ENCODE results near the gene IFI30.

The IFI30 gene

GRCh38 chr19:18223860-18224524 lies 50.4 kb downstream of the IFI30 start:
- peak in 13 of 51 donors; percentile 2 to 60 (median 30) for DNase-seq

- peak; percentile 52 to 94 (median 85) for DNase-seq
Observed at GRCh38 chr19:18224525-18225354, 51.1 kb downstream of the IFI30 start.

GRCh38 chr19:18225355-18225701 lies 51.7 kb downstream of the IFI30 start:
- peak in 1 of 51 donors; percentile 2 for DNase-seq

GRCh38 chr19:18225702-18226468 lies 52.3 kb downstream of the IFI30 start, which contains the start of gene PDE4C:
Gene PDE4C, minus strand, starts transcription at chr19:18226438. Its CDS starts 23 bp downstream, at chr19:18226415.
- DNase-seq = no peak

GRCh38 chr19:18226956-18227780 lies 53.6 kb downstream of the IFI30 start:
- DNase-seq = no peak

Measured in hypothalamus (tissue), 51 donors.